Mesendoderm (in vitro differentiated cells): Measurements from ENCODE around the gene OR5B3.
"Not testable (repeated sequence)": the region's sequence is repeated elsewhere in the genome, so short reads cannot be mapped to it uniquely, and the experiment has no call there.

ENCODE experiments used
- DNase-seq: peaks from one replicate; pipeline ENCODE4 v3.0.0; 2013
- H2AK5ac ChIP-seq: 2 replicates; pipeline ENCODE4 v1.6.1; 2013; ENCODE audit warnings: low read length, inconsistent platforms
- H2BK120ac ChIP-seq: 2 replicates; pipeline ENCODE4 v1.6.1; 2013; ENCODE audit warnings: low read depth, mild to moderate bottlenecking, low read length, moderate library complexity, mixed read lengths
- H2BK15ac ChIP-seq: replicated peaks from 2 replicates; pipeline ENCODE4 v1.6.1; 2013; ENCODE audit warnings: low read depth, mild to moderate bottlenecking, moderate library complexity
- H2BK5ac ChIP-seq: 2 replicates; pipeline ENCODE4 v1.6.1; 2013; ENCODE audit warnings: low read length, inconsistent platforms
- H3K18ac ChIP-seq: 2 replicates; pipeline ENCODE4 v1.6.1; 2013; ENCODE audit warnings: mild to moderate bottlenecking, low read length, mixed read lengths
- H3K23ac ChIP-seq: one replicate; pipeline ENCODE4 v1.6.1; 2013; ENCODE audit warnings: low read length
- H3K27ac ChIP-seq: 2 replicates; pipeline ENCODE4 v1.5.1; 2013; ENCODE audit warnings: low read depth, mild to moderate bottlenecking, inconsistent platforms, low read length, moderate library complexity
- H3K27me3 ChIP-seq: 2 replicates; pipeline ENCODE4 v1.6.1; 2013; ENCODE audit warnings: low read length, control low read depth, mild to moderate bottlenecking, inconsistent platforms; ENCODE audit not compliant: insufficient read depth, poor library complexity
- H3K36me3 ChIP-seq: 2 replicates; pipeline ENCODE4 v1.6.1; 2013; ENCODE audit warnings: low read length, inconsistent platforms; ENCODE audit not compliant: control insufficient read depth, insufficient read depth
- H3K4ac ChIP-seq: one replicate; pipeline ENCODE4 v1.6.1; 2013; ENCODE audit warnings: low read depth, mild to moderate bottlenecking, low read length, moderate library complexity
- H3K4me1 ChIP-seq: 2 replicates; pipeline ENCODE4 v1.6.1; 2013; ENCODE audit warnings: low read depth, low read length, inconsistent platforms; ENCODE audit not compliant: control insufficient read depth
- H3K4me2 ChIP-seq: 2 replicates; pipeline ENCODE4 v1.6.1; 2013; ENCODE audit warnings: low read length
- H3K4me3 ChIP-seq: 2 replicates; pipeline ENCODE4 v1.5.1; 2013; ENCODE audit warnings: mild to moderate bottlenecking, low read length
- H3K56ac ChIP-seq: one replicate; pipeline ENCODE4 v1.6.1; 2013; ENCODE audit warnings: low read length
- H3K79me1 ChIP-seq: 2 replicates; pipeline ENCODE4 v1.6.1; 2013; ENCODE audit warnings: low read length, inconsistent platforms
- H3K79me2 ChIP-seq: 2 replicates; pipeline ENCODE4 v1.6.1; 2013; ENCODE audit warnings: mild to moderate bottlenecking, low read length; ENCODE audit not compliant: control insufficient read depth, insufficient read depth
- H3K9ac ChIP-seq: 2 replicates; pipeline ENCODE4 v1.6.1; 2013; ENCODE audit warnings: low read length, inconsistent platforms
- H4K5ac ChIP-seq: one replicate; pipeline ENCODE4 v1.6.1; 2013; ENCODE audit warnings: low read length
- H4K8ac ChIP-seq: one replicate; pipeline ENCODE4 v1.6.1; 2013; ENCODE audit warnings: low read depth, mild to moderate bottlenecking, control low read depth, low read length, moderate library complexity
- WGBS: extraction: QIAGEN DNeasy Blood & Tissue Kit; methylation state at CpG from one replicate; pipeline ENCODE4 v1.1.7; 2013; ENCODE audit warnings: low lambda C conversion rate, missing lambda C conversion rate; ENCODE audit not compliant: insufficient coverage; ENCODE audit errors: extremely low coverage; 5-methylcytosine and 5-hydroxymethylcytosine counted together

OR5B3 gene

DNA sequence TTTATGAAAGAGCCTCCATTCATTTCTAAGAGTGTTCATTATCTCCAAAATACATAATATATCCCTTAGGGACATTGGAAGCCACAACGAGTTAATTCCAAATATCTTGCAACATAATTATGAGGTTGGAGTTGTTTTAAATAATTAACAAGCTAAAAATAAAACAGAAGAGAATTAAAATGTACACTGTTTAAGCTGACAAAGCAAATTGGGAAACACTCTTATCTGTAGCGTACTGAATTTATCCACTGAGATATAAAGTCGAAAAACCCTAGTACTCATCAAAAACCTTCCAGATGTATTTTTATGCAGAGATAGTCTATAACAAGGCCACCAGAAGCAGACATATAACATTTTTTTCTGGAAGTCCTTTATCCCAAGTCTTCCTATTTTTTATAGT, 27.5 kb upstream of the OR5B3 start:
- no peak overlapping the region for H3K23ac ChIP-seq
- no CpG with 5 or more reads among the region's 3 CpGs for WGBS
- no peak overlapping the region for H3K18ac ChIP-seq
- DNase-seq: no peak
- no peak overlapping the region for H4K5ac ChIP-seq
- H2BK120ac ChIP-seq: no peak overlapping the region
- H4K8ac ChIP-seq: no peak overlapping the region
- no peak overlapping the region for H3K4me3 ChIP-seq
- no peaks in the 10 kb centered on the region for H3K79me1 ChIP-seq
- no peak overlapping the region for H3K9ac ChIP-seq
- no peak overlapping the region for H3K4me2 ChIP-seq
- no peak overlapping the region for H3K4ac ChIP-seq
- H3K27me3 ChIP-seq: no peaks in the 10 kb centered on the region
- no peak overlapping the region for H3K56ac ChIP-seq
- no peak overlapping the region for H2BK5ac ChIP-seq
- no peak overlapping the region for H3K27ac ChIP-seq
- no peak overlapping the region for H2BK15ac ChIP-seq
- no peak overlapping the region for H2AK5ac ChIP-seq
- H3K4me1 ChIP-seq: no peaks in the 10 kb centered on the region
- no peaks in the 10 kb centered on the region for H3K36me3 ChIP-seq
- H3K79me2 ChIP-seq: no peaks in the 10 kb centered on the region

DNA sequence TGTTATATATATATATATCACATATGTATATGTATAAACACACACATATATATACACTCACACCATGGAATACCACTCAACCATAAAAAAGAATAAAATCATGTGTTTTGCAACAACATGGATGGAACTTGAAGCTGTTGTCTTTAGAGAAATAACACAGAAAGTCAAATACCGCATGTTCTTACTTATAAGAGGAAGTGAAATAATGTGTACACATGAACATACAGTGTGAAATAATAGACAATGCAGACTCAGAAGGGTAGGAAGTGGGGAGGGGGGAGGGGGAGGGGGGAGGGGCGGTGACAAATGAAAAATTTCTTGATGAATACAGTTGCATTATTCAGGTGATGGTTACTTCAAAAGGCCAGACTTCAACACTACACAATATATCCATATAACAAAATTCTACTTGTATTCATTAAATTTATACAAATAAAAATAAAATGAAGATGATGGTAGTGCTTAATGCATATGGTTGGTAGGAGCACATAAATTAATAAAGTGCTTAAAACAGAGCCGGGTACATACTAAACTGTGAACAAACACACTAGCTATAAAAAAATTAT, 27.0 kb upstream of the OR5B3 start:
- Histone ChIP-seq H2BK120ac (no peak overlapping the region), H3K4ac (no peak overlapping the region), H3K23ac (no peak overlapping the region), H3K4me3 (no peak overlapping the region), H4K5ac (no peak overlapping the region), H3K9ac (no peak overlapping the region), H3K4me2 (no peak overlapping the region), H3K56ac (no peak overlapping the region), H2AK5ac (no peak overlapping the region), H3K4me1 (no peaks in the 10 kb centered on the region), H2BK5ac (no peak overlapping the region), H4K8ac (no peak overlapping the region), H3K27me3 (no peaks in the 10 kb centered on the region), H3K36me3 (no peaks in the 10 kb centered on the region), H2BK15ac (no peak overlapping the region), H3K79me2 (no peaks in the 10 kb centered on the region), H3K79me1 (no peaks in the 10 kb centered on the region), H3K27ac (no peak overlapping the region), H3K18ac (no peak overlapping the region)
- DNase-seq: no peak
- WGBS: no CpG with 5 or more reads among the region's 3 CpGs

DNA sequence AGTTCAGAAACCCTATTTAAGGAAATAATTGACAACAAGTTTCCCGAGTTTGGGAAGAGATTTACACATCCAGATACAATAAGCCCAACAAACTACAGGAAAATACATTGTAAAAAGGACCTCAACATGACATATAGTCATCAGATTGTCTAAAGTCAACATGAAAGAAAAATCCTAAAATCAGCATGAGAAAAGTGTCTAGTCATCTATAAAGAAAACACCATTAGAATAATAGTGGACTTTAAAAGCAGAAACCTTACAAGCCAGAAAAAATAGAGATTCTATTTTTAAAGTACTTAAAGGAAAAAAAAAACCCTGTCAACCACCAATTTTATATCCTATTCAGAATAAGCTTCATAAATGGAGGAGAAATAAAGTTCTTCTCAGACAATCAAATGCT, 22.6 kb upstream of the OR5B3 start:
- H3K27me3 ChIP-seq: no peaks in the 10 kb centered on the region
- H3K9ac ChIP-seq: no peak overlapping the region
- no peaks in the 10 kb centered on the region for H3K36me3 ChIP-seq
- no peaks in the 10 kb centered on the region for H3K79me1 ChIP-seq
- H3K56ac ChIP-seq: no peak overlapping the region
- H3K27ac ChIP-seq: no peak overlapping the region
- DNase-seq: no peak
- no peak overlapping the region for H4K5ac ChIP-seq
- no peak overlapping the region for H3K4me3 ChIP-seq
- no peaks in the 10 kb centered on the region for H3K4me1 ChIP-seq
- no peak overlapping the region for H3K4me2 ChIP-seq
- H3K23ac ChIP-seq: no peak overlapping the region
- H3K79me2 ChIP-seq: no peaks in the 10 kb centered on the region
- no peak overlapping the region for H2BK120ac ChIP-seq
- no CpG with 5 or more reads among the region's 1 CpG for WGBS
- H3K4ac ChIP-seq: no peak overlapping the region
- H2AK5ac ChIP-seq: no peak overlapping the region
- no peak overlapping the region for H4K8ac ChIP-seq
- no peak overlapping the region for H2BK5ac ChIP-seq
- no peak overlapping the region for H3K18ac ChIP-seq
- no peak overlapping the region for H2BK15ac ChIP-seq

DNA sequence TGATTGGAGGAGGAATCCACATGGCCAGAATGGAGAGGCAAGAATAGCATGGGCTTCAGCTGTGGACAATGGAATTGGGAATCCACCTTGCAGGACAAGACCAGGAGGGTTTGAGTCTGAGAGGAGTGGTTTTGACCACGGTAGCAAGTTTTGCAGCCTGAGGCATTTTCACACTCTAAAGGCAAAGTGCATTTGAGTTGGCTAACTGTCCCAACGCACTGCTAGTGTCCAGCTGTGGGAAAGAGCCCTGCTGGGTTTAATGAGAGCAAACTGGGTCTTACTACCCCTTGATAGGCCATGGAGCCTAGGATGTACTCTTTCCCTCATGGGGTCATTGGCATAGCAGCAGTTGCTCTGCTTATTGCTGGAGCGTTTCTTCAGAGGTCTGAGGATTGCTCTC, 21.3 kb upstream of the OR5B3 start, which contains the start of gene OR5B2:
TSS of gene OR5B2 (minus strand) at position 101 of the 400 bp plus-strand sequence. CDS start 4,860 bp downstream, outside the sequence.
- H4K8ac ChIP-seq: no peak within 1 kb of the TSS
- H2AK5ac ChIP-seq: no peak within 1 kb of the TSS
- H2BK5ac ChIP-seq: no peak within 1 kb of the TSS
- no peak within 1 kb of the TSS for H3K18ac ChIP-seq
- H2BK15ac ChIP-seq: no peak within 1 kb of the TSS
- no peak for DNase-seq
- H3K36me3 ChIP-seq: no peaks in the 10 kb centered on the region
- no peak within 1 kb of the TSS for H3K4ac ChIP-seq
- H3K27me3 ChIP-seq: no peaks in the 10 kb centered on the region
- no peaks in the 10 kb centered on the region for H3K79me1 ChIP-seq
- H3K9ac ChIP-seq: no peak within 1 kb of the TSS
- H3K4me1 ChIP-seq: no peaks in the 10 kb centered on the region
- no peak within 1 kb of the TSS for H3K23ac ChIP-seq
- H4K5ac ChIP-seq: no peak within 1 kb of the TSS
- H2BK120ac ChIP-seq: no peak within 1 kb of the TSS
- no CpG with 5 or more reads among the region's 3 CpGs for WGBS
- H3K27ac ChIP-seq: no peak within 1 kb of the TSS
- no peak within 1 kb of the TSS for H3K4me2 ChIP-seq
- no peak within 1 kb of the TSS for H3K56ac ChIP-seq
- no peak within 1 kb of the TSS for H3K4me3 ChIP-seq
- H3K79me2 ChIP-seq: no peaks in the 10 kb centered on the region

DNA sequence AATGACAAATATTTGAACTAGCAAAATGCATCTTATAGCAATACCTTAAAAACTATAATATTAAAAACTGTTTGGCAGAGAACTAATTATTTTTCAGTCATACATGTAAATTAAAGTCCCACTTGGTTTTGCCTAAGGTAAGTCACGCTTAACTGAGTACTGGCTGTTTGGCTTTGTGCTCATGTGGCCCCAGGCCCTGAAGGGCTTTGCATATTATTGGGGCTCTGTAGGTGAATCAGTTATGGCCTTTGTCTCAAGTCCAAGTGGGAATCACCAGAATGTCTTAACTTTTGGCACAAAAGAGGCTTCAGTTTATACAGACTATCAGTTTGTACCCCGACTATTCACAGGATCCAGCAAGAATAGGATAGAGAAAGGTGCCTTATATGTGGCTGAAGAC, 7.1 kb downstream of the OR5B3 start:
- no CpG with 5 or more reads among the region's 2 CpGs for WGBS

DNA sequence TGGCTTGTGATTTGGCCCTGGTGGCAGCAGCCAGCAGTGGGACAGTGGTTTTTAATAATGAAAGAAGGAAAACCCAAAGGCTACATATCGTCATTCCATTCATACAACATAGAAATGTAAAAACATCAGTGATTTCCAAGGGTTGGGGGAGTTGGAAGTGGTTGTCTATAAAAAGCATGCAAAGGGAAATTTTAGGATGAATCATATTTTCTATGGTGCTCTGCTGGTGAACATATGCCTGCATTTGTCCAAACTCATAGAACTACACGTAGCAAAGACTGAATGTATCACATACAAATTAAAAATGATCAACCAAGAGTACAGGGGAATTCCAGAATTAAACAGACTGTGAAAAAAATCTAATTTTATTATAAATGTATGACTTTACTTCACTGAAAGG, 11.1 kb downstream of the OR5B3 start:
- no peak overlapping the region for H3K4ac ChIP-seq
- no peak overlapping the region for H3K56ac ChIP-seq
- H2BK120ac ChIP-seq: no peak overlapping the region
- no peak overlapping the region for H3K18ac ChIP-seq
- no peak overlapping the region for H3K4me3 ChIP-seq
- H3K36me3 ChIP-seq: no peaks in the 10 kb centered on the region
- no peaks in the 10 kb centered on the region for H3K4me1 ChIP-seq
- WGBS: no CpG with 5 or more reads among the region's 2 CpGs
- no peaks in the 10 kb centered on the region for H3K27me3 ChIP-seq
- no peak overlapping the region for H2BK5ac ChIP-seq
- no peak overlapping the region for H3K23ac ChIP-seq
- H2AK5ac ChIP-seq: no peak overlapping the region
- no peak for DNase-seq
- no peak overlapping the region for H4K8ac ChIP-seq
- H3K9ac ChIP-seq: no peak overlapping the region
- no peaks in the 10 kb centered on the region for H3K79me2 ChIP-seq
- no peak overlapping the region for H3K27ac ChIP-seq
- H3K79me1 ChIP-seq: no peaks in the 10 kb centered on the region
- no peak overlapping the region for H2BK15ac ChIP-seq
- H4K5ac ChIP-seq: no peak overlapping the region
- H3K4me2 ChIP-seq: no peak overlapping the region

More for the DNA sequence above, 7.1 kb downstream of the OR5B3 start:
- H3K4me3 ChIP-seq, H3K23ac ChIP-seq, H4K5ac ChIP-seq, H3K18ac ChIP-seq, H3K79me2 ChIP-seq, H3K36me3 ChIP-seq, H3K4me1 ChIP-seq, H3K9ac ChIP-seq, H2AK5ac ChIP-seq, H3K56ac ChIP-seq, H3K27me3 ChIP-seq, H3K27ac ChIP-seq, H4K8ac ChIP-seq, H3K4me2 ChIP-seq, H2BK5ac ChIP-seq, H2BK120ac ChIP-seq, DNase-seq, H3K4ac ChIP-seq, H2BK15ac ChIP-seq, H3K79me1 ChIP-seq: not testable (repeated sequence)
